PC-9 (cell line): ENCODE measurements around the gene BTRC. TPM values are rescaled to one million over a fixed set of nuclear protein-coding genes. Genes with fewer than 3 reads are reported as not detected.

Experiments
- BruUV-seq: library from RNA; stranded (reverse); fragments of 400-500 nt; replicated peaks from 2 replicates; lab custom pipeline; 2021; lab: Mats Ljungman, UMichigan
- CTCF ChIA-PET: fragments of 300-600 bp; sonication (Branson Sonifier 250); formaldehyde crosslinking; loops from one replicate; lab custom pipeline; 2022; ENCODE audit warnings: antibody characterized with exemption; lab: Charles Lee
- POLR2A ChIA-PET: fragments of 300-600 bp; sonication (Branson Sonifier 250); formaldehyde crosslinking; loops from one replicate; lab custom pipeline; 2022; ENCODE audit warnings: antibody characterized with exemption; ENCODE audit not compliant: unreplicated experiment; lab: Charles Lee
- DNase-seq, 2 experiments: peaks; one replicate each; pipeline versions ENCODE4 v3.0.0 to v3.0.0-alpha.2; 2015 to 2022; ENCODE audit warnings: mixed read lengths in 1 of 2
- H2AFZ ChIP-seq: fragments of 200-600 bp; sonication (generic); 2 replicates; pipeline ENCODE4 v1.8.1; 2017; ENCODE audit warnings: antibody characterized with exemption
- H3F3A ChIP-seq: fragments of 200-600 bp; sonication (generic); 2 replicates; pipeline ENCODE4 v1.8.1; 2017; ENCODE audit warnings: antibody characterized with exemption, mild to moderate bottlenecking, low read depth; ENCODE audit not compliant: insufficient read depth
- H3K27ac ChIP-seq: fragments of 200-600 bp; sonication (generic); 2 replicates; pipeline ENCODE4 v1.6.1; 2016; ENCODE audit warnings: mixed run types
- H3K27me3 ChIP-seq: fragments of 200-600 bp; sonication (generic); 2 replicates; pipeline ENCODE4 v1.6.1; 2016; ENCODE audit warnings: low read depth, mixed run types; ENCODE audit not compliant: insufficient read depth
- H3K36me3 ChIP-seq: fragments of 200-600 bp; sonication (generic); 2 replicates; pipeline ENCODE4 v1.6.1; 2016; ENCODE audit warnings: low read depth, mixed run types
- H3K4me1 ChIP-seq: fragments of 200-600 bp; sonication (generic); replicated peaks from 2 replicates; pipeline ENCODE4 v1.6.1; 2016; ENCODE audit warnings: mixed run types; ENCODE audit not compliant: insufficient read depth
- H3K4me2 ChIP-seq: fragments of 200-600 bp; sonication (generic); 2 replicates; pipeline ENCODE4 v1.6.1; 2017; ENCODE audit warnings: mixed run types
- H3K4me3 ChIP-seq: fragments of 200-600 bp; sonication (generic); 2 replicates; pipeline ENCODE4 v1.6.1; 2016; ENCODE audit warnings: mixed run types
- H3K79me2 ChIP-seq: fragments of 200-600 bp; sonication (generic); 2 replicates; pipeline ENCODE4 v1.6.1; 2017; ENCODE audit warnings: low read depth, mixed run types
- H3K9me2 ChIP-seq: fragments of 200-600 bp; sonication (generic); 2 replicates; pipeline ENCODE4 v1.8.1; 2017; ENCODE audit warnings: mild to moderate bottlenecking; ENCODE audit not compliant: insufficient read depth
- H3K9me3 ChIP-seq: fragments of 200-600 bp; sonication (generic); 2 replicates; pipeline ENCODE4 v1.8.1; 2016; ENCODE audit warnings: low read depth; ENCODE audit not compliant: insufficient read depth
- H4K20me1 ChIP-seq: fragments of 200-600 bp; sonication (generic); 2 replicates; pipeline ENCODE4 v1.8.1; 2017; ENCODE audit not compliant: insufficient read depth
- EZH2 ChIP-seq: fragments of 200-600 bp; sonication (generic); IDR thresholded peaks from 2 replicates; pipeline ENCODE4 v1.8.0; 2017; ENCODE audit warnings: antibody characterized with exemption, low read depth
- intact Hi-C: fragments of 100-400 bp; cut with micrococcal nuclease; formaldehyde crosslinking; loops from one replicate; pipeline ENCODE4 v1.10.0; 2022; ENCODE audit not compliant: unreplicated experiment
- total RNA-seq: library from RNA; stranded (reverse); gene quantifications from 2 replicates; pipeline ENCODE4 v1.2.3, GENCODE V29; 2021
- TF ChIP-seq, protein P1 (sequence below): fragments of 200-600 bp; sonication (generic); conservative IDR thresholded peaks from 2 replicates; pipeline ENCODE4 v1.6.1; 2017; ENCODE audit warnings: mixed run types, antibody characterized with exemption, mild to moderate bottlenecking, moderate library complexity

The BTRC gene
- total RNA-seq, 1 experiment from 2014 or later = 15.6 TPM

DNA sequence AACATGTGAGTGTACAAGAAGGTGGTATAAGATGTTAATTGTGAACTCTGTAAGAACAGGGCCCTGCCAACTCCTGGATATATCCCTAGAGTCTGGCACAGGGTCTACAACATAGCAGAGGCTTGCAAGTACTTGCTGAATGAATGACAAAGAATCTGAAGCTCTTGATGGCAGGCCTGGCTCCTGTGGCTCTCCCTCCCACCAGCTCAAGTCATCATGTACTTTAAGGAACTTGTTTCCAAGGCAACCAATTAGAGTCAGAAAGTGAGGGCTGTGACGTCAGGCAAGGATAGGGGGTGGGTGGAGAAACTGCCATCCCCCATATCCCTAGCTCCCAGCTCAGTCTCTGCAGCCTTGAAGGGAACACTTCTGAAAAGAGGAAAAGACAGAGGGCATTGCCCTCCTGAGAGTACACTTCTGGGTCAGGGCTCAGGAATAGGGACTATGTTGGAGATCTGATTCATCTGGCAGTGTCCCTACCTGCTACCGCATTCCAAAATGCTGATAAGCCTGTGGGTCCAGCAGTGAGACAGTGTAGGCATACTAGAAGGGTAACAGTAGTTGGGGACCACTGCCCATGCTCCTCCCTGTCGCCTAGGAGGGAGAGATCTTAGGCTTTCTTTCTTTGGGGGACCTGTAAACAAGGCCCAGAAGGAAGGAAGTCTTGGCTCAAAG, 34.6 kb upstream of the BTRC start:
- H3K4me2 ChIP-seq = no peak overlapping the region
- H3K27ac ChIP-seq = no peak overlapping the region
- CTCF ChIA-PET = interaction anchor here (0.7 kb wide), 1 partner anchor 108 kb away, joined by 4 read pairs; no protein-coding TSS in a partner anchor
- H2AFZ ChIP-seq = no peak overlapping the region
- no peak for DNase-seq
- no peaks in the 10 kb centered on the region for H3K9me2 ChIP-seq
- H3K4me1 ChIP-seq = no peaks in the 10 kb centered on the region
- no peaks in the 10 kb centered on the region for H3K36me3 ChIP-seq
- no peak for TF ChIP-seq EZH2
- TF ChIP-seq, protein P1, sequence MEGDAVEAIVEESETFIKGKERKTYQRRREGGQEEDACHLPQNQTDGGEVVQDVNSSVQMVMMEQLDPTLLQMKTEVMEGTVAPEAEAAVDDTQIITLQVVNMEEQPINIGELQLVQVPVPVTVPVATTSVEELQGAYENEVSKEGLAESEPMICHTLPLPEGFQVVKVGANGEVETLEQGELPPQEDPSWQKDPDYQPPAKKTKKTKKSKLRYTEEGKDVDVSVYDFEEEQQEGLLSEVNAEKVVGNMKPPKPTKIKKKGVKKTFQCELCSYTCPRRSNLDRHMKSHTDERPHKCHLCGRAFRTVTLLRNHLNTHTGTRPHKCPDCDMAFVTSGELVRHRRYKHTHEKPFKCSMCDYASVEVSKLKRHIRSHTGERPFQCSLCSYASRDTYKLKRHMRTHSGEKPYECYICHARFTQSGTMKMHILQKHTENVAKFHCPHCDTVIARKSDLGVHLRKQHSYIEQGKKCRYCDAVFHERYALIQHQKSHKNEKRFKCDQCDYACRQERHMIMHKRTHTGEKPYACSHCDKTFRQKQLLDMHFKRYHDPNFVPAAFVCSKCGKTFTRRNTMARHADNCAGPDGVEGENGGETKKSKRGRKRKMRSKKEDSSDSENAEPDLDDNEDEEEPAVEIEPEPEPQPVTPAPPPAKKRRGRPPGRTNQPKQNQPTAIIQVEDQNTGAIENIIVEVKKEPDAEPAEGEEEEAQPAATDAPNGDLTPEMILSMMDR = no peak
- H3K9me3 ChIP-seq = no peaks in the 10 kb centered on the region
- no TSS peak for BruUV-seq
- no peaks in the 10 kb centered on the region for H3F3A ChIP-seq
- H3K27me3 ChIP-seq = peaks cover 25% of the 10 kb centered on the region
- no peak overlapping the region for H3K4me3 ChIP-seq
- no peaks in the 10 kb centered on the region for H3K79me2 ChIP-seq
- POLR2A ChIA-PET = no interaction called here
- intact Hi-C loops = no loop called here
- H4K20me1 ChIP-seq = no peaks in the 10 kb centered on the region

DNA sequence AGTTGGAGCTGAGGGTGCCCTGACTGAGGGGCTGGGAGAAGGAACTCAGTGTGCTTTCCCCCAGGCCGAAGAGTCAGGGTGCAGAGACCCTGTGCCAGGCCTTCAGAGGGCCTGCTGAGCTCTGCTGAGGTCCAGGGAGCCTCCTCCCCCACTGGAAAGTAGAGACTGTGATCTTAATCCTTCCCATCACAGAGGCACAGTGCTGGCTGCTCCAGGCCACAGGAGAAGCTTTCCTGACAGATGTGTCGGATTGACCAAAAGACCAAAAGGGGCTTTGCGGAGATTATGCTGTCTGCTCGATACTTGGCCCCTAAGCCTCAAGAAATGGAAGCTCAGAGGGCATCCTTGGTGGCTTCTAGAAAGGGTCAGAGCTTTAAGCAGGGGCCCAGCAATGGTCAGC, 32.9 kb upstream of the BTRC start:
- Histone ChIP-seq H2AFZ (no peak overlapping the region), H3K27ac (no peak overlapping the region), H3K36me3 (no peaks in the 10 kb centered on the region), H3K4me3 (no peak overlapping the region), H3F3A (no peaks in the 10 kb centered on the region), H3K27me3 (peaks cover 32% of the 10 kb centered on the region), H4K20me1 (no peaks in the 10 kb centered on the region), H3K9me3 (no peaks in the 10 kb centered on the region), H3K4me2 (no peak overlapping the region), H3K4me1 (no peaks in the 10 kb centered on the region), H3K79me2 (no peaks in the 10 kb centered on the region), H3K9me2 (no peaks in the 10 kb centered on the region)
- DNase-seq = no peak
- CTCF ChIA-PET = no interaction called here
- intact Hi-C loops = no loop called here
- TF ChIP-seq EZH2 = no peak
- TF ChIP-seq, protein P1 = no peak
- BruUV-seq = no TSS peak
- POLR2A ChIA-PET = no interaction called here

DNA sequence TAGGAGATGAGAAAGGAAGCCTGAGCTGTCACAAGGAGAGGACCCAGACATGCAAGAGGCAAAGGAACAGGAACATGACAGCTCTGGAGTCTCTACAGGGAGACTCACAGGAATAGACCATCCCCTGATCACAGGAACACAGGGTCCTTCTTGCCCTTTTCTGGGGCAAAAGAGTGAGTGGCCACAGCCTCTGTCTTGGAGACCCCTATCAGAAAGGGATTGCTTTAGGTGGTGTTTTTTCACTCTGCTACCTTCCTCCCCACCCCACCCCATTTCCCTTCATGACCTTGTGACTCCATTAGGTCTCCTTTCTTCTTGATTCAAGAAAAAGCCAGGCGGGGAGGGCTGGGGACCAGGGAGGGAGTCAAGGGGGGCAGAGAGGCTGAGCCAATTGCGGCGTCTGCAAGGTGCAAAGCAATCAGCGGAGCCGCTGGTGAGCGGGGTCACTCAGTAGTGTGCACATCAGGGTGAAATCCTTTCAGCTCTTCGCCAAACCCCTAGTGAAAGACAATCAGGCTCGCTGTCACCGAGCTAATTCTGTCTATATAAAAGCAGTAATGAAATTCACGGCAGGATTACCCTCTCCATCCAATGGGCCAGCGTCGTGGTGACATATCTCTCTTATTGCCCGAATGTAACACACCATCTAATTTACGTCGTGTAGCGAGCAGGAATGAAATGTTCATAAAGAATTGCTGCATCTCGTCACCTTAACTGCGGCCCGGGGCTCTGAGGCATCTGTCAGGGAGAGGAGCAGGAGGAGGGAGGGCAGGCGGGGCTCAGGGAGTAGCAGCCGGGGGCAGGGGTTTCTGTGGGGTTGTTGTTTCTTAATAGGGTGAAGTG, 31.5 kb upstream of the BTRC start:
- no peak overlapping the region for H3K4me3 ChIP-seq
- no peak for DNase-seq
- POLR2A ChIA-PET = no interaction called here
- no peak overlapping the region for H3K27ac ChIP-seq
- H3K4me2 ChIP-seq = no peak overlapping the region
- BruUV-seq = no TSS peak
- no peaks in the 10 kb centered on the region for H3K36me3 ChIP-seq
- intact Hi-C loops = no loop called here
- H3K27me3 ChIP-seq = peaks cover 32% of the 10 kb centered on the region
- H4K20me1 ChIP-seq = no peaks in the 10 kb centered on the region
- no peak overlapping the region for H2AFZ ChIP-seq
- H3K9me3 ChIP-seq = no peaks in the 10 kb centered on the region
- H3K79me2 ChIP-seq = no peaks in the 10 kb centered on the region
- no peaks in the 10 kb centered on the region for H3F3A ChIP-seq
- TF ChIP-seq, protein P1 = no peak
- no peak for TF ChIP-seq EZH2
- CTCF ChIA-PET = no interaction called here
- H3K4me1 ChIP-seq = no peaks in the 10 kb centered on the region
- no peaks in the 10 kb centered on the region for H3K9me2 ChIP-seq
